Renal pelvis (tissue), 4 donors: Measurements from ENCODE around the gene EEFSEC. TPM values are rescaled to one million over a fixed set of nuclear protein-coding genes. Genes with fewer than 3 reads are reported as not detected.

Experiments
- DNase-seq: peaks from one replicate; pipeline ENCODE4 v3.0.0-alpha.2; 2013
- polyA plus RNA-seq, 3 donors: library from polyadenylated mRNA; unstranded; fragments of 120-200 nt; gene quantifications; one replicate each; pipeline ENCODE4 v1.2.1, GENCODE V29; 2013; ENCODE audit not compliant: insufficient read length in 3 of 3

The EEFSEC gene
- polyA plus RNA-seq, 3 donors, result 24.2 to 30.3 (median 27.7) TPM

- no peak for DNase-seq
Measured at GRCh38 chr3:128207951-128208350, 54.7 kb downstream of the EEFSEC start.

- no peak for DNase-seq
Measured at GRCh38 chr3:128210711-128211110, 57.4 kb downstream of the EEFSEC start.

- DNase-seq, result no peak
Measured at GRCh38 chr3:128214056-128214455, 60.8 kb downstream of the EEFSEC start.

- DNase-seq, result no peak
Measured at GRCh38 chr3:128215290-128215689, 62.0 kb downstream of the EEFSEC start.

GRCh38 chr3:128215800-128216495, 62.7 kb downstream of the EEFSEC start:
- DNase-seq, result no peak

- peak; percentile 72 for DNase-seq
Measured at GRCh38 chr3:128217702-128218547, 64.6 kb downstream of the EEFSEC start.

- no peak for DNase-seq
Measured at GRCh38 chr3:128218548-128219257, 65.4 kb downstream of the EEFSEC start.

GRCh38 chr3:128221328-128221727, 68.0 kb downstream of the EEFSEC start:
- DNase-seq, result no peak

GRCh38 chr3:128222796-128223385, 69.6 kb downstream of the EEFSEC start:
- no peak for DNase-seq

- no peak for DNase-seq
Measured at GRCh38 chr3:128226186-128226725, 73.0 kb downstream of the EEFSEC start.

GRCh38 chr3:128226795-128227395, 73.6 kb downstream of the EEFSEC start:
- DNase-seq, result no peak

GRCh38 chr3:128227507-128227906, 74.2 kb downstream of the EEFSEC start:
- DNase-seq, result no peak

- DNase-seq, result no peak
Measured at GRCh38 chr3:128228366-128228910, 75.2 kb downstream of the EEFSEC start.

- DNase-seq, result no peak
Measured at GRCh38 chr3:128229106-128229857, 76.0 kb downstream of the EEFSEC start.

GRCh38 chr3:128231606-128232005, 78.3 kb downstream of the EEFSEC start:
- DNase-seq, result no peak

GRCh38 chr3:128232376-128233178, 79.3 kb downstream of the EEFSEC start:
- no peak for DNase-seq

GRCh38 chr3:128235207-128235926, 82.1 kb downstream of the EEFSEC start:
- no peak for DNase-seq

- no peak for DNase-seq
Measured at GRCh38 chr3:128236657-128237056, 83.4 kb downstream of the EEFSEC start.
